HCT116 (cell line): ENCODE measurements around the gene ZSWIM7.

Experiments used
- POLR2A ChIP-seq: IDR thresholded peaks from 2 replicates; pipeline ENCODE4 v1.7.0; 2011; ENCODE audit warnings: borderline replicate concordance; ENCODE audit not compliant: insufficient read depth, insufficient read length; ENCODE audit errors: extremely low read depth
- TF ChIP-seq, protein P1 (sequence below), 3 experiments: fragments of 200-600 bp in 1 of 3; sonication (generic) in 1 of 3; IDR thresholded peaks in 2 of 3; conservative IDR thresholded peaks in 1 of 3; 2 replicates each; pipeline ENCODE4 v1.5.1; 2012 to 2017; ENCODE audit warnings: low read depth in 2 of 3, low read length in 2 of 3, antibody characterized with exemption in 1 of 3, borderline replicate concordance in 1 of 3, control low read depth in 1 of 3, mild to moderate bottlenecking in 1 of 3, mixed read lengths in 1 of 3, mixed run types in 1 of 3, moderate library complexity in 1 of 3; ENCODE audit not compliant: insufficient read depth in 1 of 3

DNA sequence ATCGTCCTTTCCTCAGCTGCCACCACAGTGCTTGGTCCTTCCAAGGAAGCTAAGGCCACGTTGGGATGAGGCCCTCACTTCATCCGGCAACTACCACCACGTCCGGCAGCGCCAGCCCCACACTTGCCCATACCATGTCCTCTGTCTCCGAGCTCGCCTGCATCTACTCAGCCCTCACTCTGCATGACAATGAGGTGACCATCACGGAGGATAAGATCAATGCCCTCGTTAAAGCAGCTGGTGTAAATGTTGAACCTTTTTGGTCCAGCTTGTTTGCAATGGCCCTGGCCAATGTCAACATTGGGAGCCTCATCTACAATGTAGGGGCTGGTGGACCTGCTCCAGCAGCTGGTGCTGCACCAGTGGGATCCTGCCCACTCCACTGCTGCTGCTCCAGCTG lies 45.0 kb upstream of the ZSWIM7 start:
- TF ChIP-seq POLR2A = no peak
- TF ChIP-seq, protein P1, sequence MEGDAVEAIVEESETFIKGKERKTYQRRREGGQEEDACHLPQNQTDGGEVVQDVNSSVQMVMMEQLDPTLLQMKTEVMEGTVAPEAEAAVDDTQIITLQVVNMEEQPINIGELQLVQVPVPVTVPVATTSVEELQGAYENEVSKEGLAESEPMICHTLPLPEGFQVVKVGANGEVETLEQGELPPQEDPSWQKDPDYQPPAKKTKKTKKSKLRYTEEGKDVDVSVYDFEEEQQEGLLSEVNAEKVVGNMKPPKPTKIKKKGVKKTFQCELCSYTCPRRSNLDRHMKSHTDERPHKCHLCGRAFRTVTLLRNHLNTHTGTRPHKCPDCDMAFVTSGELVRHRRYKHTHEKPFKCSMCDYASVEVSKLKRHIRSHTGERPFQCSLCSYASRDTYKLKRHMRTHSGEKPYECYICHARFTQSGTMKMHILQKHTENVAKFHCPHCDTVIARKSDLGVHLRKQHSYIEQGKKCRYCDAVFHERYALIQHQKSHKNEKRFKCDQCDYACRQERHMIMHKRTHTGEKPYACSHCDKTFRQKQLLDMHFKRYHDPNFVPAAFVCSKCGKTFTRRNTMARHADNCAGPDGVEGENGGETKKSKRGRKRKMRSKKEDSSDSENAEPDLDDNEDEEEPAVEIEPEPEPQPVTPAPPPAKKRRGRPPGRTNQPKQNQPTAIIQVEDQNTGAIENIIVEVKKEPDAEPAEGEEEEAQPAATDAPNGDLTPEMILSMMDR (IDR thresholded peaks at IDR 0.05 in 2 of 3, conservative IDR thresholded peaks at IDR 0.05 in 1 of 3; ENCODE audit: borderline replicate concordance in 1 of 3, insufficient read depth in 1 of 3, low read depth in 2 of 3, low read length in 2 of 3) = no peak
